ENCODE data around the gene EDAR. TPM values are rescaled to one million over a fixed set of nuclear protein-coding genes. Genes with fewer than 3 reads are reported as not detected.

The EDAR gene
- total RNA-seq, 1 donor from 2014 or later = not detected

- Mint-ChIP-seq H3K27me3 (ENCODE audit: unreplicated experiment) (no peaks in the 10 kb centered on the region), H3K4me1 (ENCODE audit: low read depth, unreplicated experiment) (no peaks in the 10 kb centered on the region), H3K9me3 (ENCODE audit: unreplicated experiment) (peaks cover 6% of the 10 kb centered on the region), H3K27ac (ENCODE audit: unreplicated experiment) (no peak overlapping the region), H3K4me3 (ENCODE audit: unreplicated experiment) (no peak overlapping the region), H3K36me3 (ENCODE audit: unreplicated experiment) (peaks cover 23% of the 10 kb centered on the region)
- no peak for DNase-seq
- TF ChIP-seq CTCF (IDR thresholded peaks at IDR 0.05; ENCODE audit: partially characterized antibody, unreplicated experiment) = no peak
Observed at GRCh38 chr2:108866041-108866440, 123.0 kb downstream of the EDAR start.

- Mint-ChIP-seq H3K4me3 (ENCODE audit: unreplicated experiment) (no peak overlapping the region), H3K27me3 (ENCODE audit: unreplicated experiment) (no peaks in the 10 kb centered on the region), H3K4me1 (ENCODE audit: low read depth, unreplicated experiment) (no peaks in the 10 kb centered on the region), H3K27ac (ENCODE audit: unreplicated experiment) (no peak overlapping the region), H3K36me3 (ENCODE audit: unreplicated experiment) (no peaks in the 10 kb centered on the region), H3K9me3 (ENCODE audit: unreplicated experiment) (no peaks in the 10 kb centered on the region)
- DNase-seq = no peak
- no peak for TF ChIP-seq CTCF (IDR thresholded peaks at IDR 0.05; ENCODE audit: partially characterized antibody, unreplicated experiment)
Observed at GRCh38 chr2:108858894-108859293, 130.1 kb downstream of the EDAR start.

- Mint-ChIP-seq H3K27me3 (ENCODE audit: unreplicated experiment) (no peaks in the 10 kb centered on the region), H3K36me3 (ENCODE audit: unreplicated experiment) (no peaks in the 10 kb centered on the region), H3K9me3 (ENCODE audit: unreplicated experiment) (no peaks in the 10 kb centered on the region), H3K27ac (ENCODE audit: unreplicated experiment) (no peak overlapping the region), H3K4me3 (ENCODE audit: unreplicated experiment) (no peak overlapping the region), H3K4me1 (ENCODE audit: low read depth, unreplicated experiment) (no peaks in the 10 kb centered on the region)
- TF ChIP-seq CTCF (IDR thresholded peaks at IDR 0.05; ENCODE audit: partially characterized antibody, unreplicated experiment) = no peak
- no peak for DNase-seq
Observed at GRCh38 chr2:108855194-108855593, 133.8 kb downstream of the EDAR start.

- Mint-ChIP-seq H3K27me3 (ENCODE audit: unreplicated experiment) (no peaks in the 10 kb centered on the region), H3K36me3 (ENCODE audit: unreplicated experiment) (no peaks in the 10 kb centered on the region), H3K4me1 (ENCODE audit: low read depth, unreplicated experiment) (no peaks in the 10 kb centered on the region), H3K27ac (ENCODE audit: unreplicated experiment) (no peak overlapping the region), H3K4me3 (ENCODE audit: unreplicated experiment) (no peak overlapping the region), H3K9me3 (ENCODE audit: unreplicated experiment) (no peaks in the 10 kb centered on the region)
- no peak for TF ChIP-seq CTCF (IDR thresholded peaks at IDR 0.05; ENCODE audit: partially characterized antibody, unreplicated experiment)
- no peak for DNase-seq
Observed at GRCh38 chr2:108854484-108854883, 134.5 kb downstream of the EDAR start.

GRCh38 chr2:108853421-108853820 is 135.6 kb downstream of the EDAR start:
- Mint-ChIP-seq H3K4me3 (ENCODE audit: unreplicated experiment) (no peak overlapping the region), H3K9me3 (ENCODE audit: unreplicated experiment) (no peaks in the 10 kb centered on the region), H3K27ac (ENCODE audit: unreplicated experiment) (no peak overlapping the region), H3K36me3 (ENCODE audit: unreplicated experiment) (no peaks in the 10 kb centered on the region), H3K27me3 (ENCODE audit: unreplicated experiment) (no peaks in the 10 kb centered on the region), H3K4me1 (ENCODE audit: low read depth, unreplicated experiment) (no peaks in the 10 kb centered on the region)
- no peak for TF ChIP-seq CTCF (IDR thresholded peaks at IDR 0.05; ENCODE audit: partially characterized antibody, unreplicated experiment)
- DNase-seq = no peak

All from glutamatergic neuron (in vitro differentiated cells).